GM18858 (cell line): Measurements from ENCODE around the gene LPGAT1.

ENCODE experiments used
- ATAC-seq: cut with Tn5 transposase; IDR thresholded peaks from one replicate; pipeline ENCODE4 v1.9.1; 2021; ENCODE audit not compliant: unreplicated experiment

Gene LPGAT1

DNA sequence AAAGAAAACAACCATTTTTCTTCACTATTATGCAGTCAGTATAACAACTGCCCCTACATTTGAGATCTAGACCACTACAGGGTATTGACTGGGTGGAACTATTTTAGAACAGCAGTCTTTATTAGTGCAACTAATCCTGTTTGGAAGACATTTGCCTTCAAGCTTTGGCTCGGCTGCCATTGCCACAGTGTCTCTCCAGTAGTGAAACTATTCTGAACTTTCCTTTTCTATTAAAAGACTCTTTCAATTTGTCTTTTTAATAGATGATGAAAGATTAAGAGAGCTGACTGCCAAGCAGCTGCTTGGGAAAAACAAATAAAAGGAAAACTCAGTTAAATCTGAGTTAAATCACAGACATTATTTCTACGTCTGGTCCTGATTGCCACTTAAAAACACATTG, 49.3 kb downstream of the LPGAT1 start:
- peak; percentile 46 for ATAC-seq

GRCh38 chr1:211775170-211775569, 55.4 kb downstream of the LPGAT1 start:
- ATAC-seq: no peak

DNA sequence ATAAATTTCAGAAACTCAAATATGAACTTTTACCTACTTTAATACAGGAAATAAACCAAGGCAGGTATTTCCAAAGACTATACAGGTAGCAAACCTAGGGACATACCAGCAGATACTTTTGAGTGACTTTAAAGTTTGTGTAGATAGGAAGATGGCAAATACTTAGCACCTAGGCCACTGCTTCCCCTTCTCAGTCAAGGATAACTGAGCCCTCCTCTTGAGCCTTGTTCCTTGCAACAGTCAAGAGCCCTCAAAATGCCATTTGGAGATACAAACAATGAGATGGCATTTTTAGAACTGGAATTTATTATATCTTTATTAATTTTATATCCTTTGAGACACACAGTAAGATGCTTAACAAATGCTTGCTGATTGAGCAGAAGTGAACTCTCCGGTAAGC, 65.9 kb downstream of the LPGAT1 start:
- no peak for ATAC-seq

GRCh38 chr1:211762206-211762605, 68.4 kb downstream of the LPGAT1 start:
- no peak for ATAC-seq

- no peak for ATAC-seq
Observed at GRCh38 chr1:211761400-211761799, 69.2 kb downstream of the LPGAT1 start.

DNA sequence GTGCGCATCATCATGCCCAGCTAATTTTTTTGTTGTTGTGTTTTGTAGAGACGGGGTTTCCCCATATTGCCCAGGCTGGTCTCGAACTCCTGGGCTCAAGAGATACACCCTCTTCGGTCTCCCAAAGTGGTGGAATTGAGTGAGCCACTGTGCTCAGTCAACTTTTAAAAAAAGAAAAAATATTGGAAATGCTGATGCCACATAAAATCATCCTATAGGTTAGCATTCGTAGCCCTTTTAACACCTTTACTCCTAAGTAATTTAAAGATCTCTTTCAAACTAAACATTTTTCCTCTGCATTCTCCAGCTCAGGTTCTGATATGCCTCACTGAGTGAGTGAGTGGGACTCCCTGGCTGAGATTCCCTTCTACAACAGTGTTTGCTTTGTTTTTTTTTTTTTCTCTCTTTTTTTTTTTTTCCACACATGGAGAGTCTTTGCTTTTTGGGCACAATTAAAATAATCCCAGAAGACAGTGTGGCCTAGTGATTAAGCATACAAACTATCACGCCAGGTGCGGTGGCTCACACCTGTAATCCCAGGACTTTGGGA, 74.0 kb downstream of the LPGAT1 start:
- no peak for ATAC-seq

DNA sequence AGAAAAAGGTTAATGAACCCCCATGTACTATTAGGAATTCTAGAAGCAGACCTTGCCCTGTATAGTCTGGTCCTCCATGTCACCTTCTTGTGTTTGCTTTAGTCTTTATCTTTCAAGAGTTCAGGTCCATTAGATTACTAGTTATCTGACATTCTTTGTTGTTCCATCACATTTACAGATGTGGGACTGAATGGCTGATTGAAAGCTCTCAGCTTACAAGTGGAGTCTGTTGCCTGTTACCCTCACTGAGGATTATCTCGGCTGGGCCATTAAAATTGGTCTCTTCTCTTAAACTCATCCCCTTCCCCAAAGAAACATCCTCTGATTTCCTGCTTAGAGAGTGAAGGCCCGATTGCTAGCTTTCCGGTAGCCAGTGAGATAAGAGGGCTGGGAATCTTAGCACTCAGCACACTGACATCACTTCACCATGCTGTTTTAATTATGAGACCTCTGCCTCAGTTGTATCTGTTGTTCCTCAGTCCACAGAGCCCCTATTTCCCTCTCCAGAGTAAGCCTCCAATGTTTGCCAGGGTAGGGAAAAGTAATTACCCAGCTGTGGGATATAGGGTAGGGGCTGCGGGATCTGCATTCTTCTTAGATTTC, 76.8 kb downstream of the LPGAT1 start:
- no peak for ATAC-seq

DNA sequence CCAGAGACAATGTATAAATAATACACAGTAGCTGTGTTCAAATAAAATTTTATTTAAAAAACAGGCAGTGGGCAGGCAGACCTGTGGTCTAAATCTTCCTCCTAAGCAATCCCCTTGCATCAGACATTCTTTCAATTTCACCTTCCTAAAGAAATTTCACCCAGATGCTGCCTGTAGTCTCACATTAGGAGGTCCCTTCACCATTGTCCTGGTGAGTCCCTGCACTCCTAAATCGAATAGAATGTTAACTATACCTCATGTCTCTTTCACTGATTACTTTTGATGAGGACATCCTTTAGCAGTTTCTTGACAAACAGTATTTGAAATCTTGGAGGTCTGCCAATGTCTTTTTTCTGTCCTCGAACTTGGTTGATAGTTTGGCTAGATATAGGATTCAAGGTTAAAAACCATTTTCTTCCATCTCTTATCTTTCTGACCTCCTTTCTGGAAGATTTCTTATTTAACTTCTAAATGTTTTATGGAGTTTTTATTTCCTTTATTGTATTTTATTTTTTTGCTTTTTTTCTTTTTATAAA, 77.5 kb downstream of the LPGAT1 start:
- no peak for ATAC-seq

- ATAC-seq: no peak
Observed at GRCh38 chr1:211752317-211752716, 78.2 kb downstream of the LPGAT1 start.

DNA sequence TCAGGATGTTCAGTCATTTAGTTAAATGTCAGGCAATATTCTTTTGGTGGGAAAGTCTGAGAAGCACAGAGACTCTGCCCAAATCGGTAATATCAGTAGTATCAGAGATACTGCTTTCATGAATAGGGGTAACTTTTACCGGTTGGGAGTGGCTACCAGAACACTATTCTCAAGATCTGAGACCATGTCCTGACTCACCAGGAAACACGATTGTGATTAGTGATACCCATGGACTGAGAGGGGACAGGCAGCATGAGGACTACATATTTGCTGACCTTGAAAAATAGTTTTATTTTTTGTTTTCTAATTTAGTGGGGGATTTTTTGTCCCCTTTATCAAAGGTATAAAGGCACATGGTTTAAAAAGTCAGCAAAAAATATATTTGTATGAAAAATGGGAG, 79.1 kb downstream of the LPGAT1 start:
- no peak for ATAC-seq

GRCh38 chr1:211750599-211750998, 80.0 kb downstream of the LPGAT1 start:
- ATAC-seq: no peak

- ATAC-seq: no peak
Observed at GRCh38 chr1:211749251-211749650, 81.3 kb downstream of the LPGAT1 start.

DNA sequence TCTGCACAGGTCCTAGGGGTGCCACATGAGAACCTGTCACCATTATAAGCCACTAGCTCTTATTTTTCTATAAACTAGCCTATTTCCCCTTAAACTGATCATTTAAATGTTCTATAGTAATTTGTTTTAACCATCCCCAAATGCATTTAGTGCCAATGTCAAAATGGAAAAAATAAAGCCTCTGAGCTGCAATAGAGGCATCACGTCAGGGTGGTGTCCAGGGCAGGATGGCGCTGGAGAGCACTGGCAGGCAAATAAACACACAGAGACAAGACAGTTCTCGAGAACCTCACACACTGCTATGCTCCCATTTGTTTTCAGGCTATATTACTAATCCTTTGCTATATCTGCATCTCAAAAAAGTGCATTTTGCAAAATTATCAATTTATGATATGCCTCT, 81.8 kb downstream of the LPGAT1 start:
- no peak for ATAC-seq

DNA sequence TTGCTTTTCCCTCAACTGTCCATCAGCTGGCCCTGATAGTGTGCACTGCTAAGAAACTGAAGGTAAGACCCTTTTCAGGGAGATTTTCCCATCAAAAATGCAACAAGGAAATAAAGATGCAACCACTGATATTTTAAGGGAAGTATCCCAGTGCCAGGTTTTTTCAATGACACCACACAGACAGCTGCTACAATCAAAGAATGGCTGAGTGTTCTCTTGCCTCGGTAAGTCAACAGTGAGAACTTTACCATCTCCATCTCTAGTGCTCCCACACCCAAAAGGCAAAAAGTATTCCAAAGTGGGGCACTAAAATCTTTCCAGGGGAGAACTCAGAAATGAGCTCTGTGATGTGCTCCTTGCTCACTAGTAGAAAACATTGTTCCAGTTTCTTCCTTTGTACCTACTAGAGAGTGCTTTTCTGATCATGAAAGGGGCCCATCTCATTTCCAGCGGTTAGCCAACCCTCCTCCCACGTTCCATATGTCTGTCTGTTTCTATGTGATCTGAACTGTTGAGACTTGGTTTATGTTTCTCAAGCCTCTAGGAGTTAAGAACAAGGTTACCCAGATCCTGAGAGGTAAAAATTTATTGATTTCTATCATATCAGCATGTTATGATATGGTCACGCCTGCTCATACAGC, 87.6 kb downstream of the LPGAT1 start:
- ATAC-seq: no peak

DNA sequence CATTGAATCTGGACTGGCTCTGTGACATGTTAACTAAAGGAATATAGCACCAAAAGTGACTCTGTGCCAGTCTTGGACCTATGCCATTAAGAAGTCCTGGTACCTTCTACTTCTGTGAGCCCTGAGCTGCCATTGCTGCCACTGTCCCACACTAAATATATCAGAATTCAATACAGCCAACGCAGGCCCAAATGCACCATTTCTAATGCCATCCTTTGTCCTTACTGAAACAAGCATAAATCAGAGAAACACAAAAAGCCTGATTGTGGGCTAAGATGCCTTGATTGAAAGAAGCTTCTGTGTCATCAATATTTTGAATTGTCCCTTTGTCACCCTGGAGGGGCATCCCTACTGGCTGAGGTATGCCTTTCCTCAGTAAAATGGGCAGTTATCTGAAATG, 88.3 kb downstream of the LPGAT1 start:
- ATAC-seq: no peak

- no peak for ATAC-seq
Observed at GRCh38 chr1:211741788-211742187, 88.8 kb downstream of the LPGAT1 start.

- no peak for ATAC-seq
Observed at GRCh38 chr1:211741116-211741515, 89.4 kb downstream of the LPGAT1 start.

- peak; percentile 60 for ATAC-seq
Observed at GRCh38 chr1:211739671-211740411, 90.7 kb downstream of the LPGAT1 start.

GRCh38 chr1:211738691-211739301, 91.8 kb downstream of the LPGAT1 start:
- peak; percentile 44 for ATAC-seq

DNA sequence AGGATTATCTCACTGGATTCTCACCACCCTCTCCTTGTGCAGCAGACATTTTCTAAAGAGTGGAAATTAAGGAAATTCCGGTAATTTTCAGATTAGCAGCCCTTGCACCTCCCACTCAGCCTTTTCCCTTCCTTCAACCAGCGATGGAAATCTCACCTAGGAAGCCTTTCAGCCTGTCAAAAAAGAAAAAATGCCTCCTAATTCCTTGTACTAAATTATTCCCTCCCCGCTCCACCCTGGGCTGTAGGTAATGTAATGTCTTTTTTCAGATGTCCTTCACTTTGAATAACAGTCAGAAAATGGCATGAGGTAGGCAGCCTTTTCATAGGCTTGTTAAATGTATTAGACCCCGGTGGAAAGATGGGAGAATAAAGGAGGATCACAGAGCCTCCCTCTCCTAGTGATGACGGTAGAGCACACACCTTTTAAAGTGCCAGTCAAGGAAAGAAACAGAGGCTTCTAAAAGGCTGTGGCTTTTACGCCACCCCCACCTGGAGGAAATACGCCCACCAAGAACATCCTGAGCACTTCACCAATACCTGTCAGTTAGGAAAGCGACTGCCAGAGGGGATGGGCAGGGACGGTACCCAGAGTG, 92.4 kb downstream of the LPGAT1 start:
- no peak for ATAC-seq
